Measurements from ENCODE around the gene NKTR.

Gene NKTR

DNA sequence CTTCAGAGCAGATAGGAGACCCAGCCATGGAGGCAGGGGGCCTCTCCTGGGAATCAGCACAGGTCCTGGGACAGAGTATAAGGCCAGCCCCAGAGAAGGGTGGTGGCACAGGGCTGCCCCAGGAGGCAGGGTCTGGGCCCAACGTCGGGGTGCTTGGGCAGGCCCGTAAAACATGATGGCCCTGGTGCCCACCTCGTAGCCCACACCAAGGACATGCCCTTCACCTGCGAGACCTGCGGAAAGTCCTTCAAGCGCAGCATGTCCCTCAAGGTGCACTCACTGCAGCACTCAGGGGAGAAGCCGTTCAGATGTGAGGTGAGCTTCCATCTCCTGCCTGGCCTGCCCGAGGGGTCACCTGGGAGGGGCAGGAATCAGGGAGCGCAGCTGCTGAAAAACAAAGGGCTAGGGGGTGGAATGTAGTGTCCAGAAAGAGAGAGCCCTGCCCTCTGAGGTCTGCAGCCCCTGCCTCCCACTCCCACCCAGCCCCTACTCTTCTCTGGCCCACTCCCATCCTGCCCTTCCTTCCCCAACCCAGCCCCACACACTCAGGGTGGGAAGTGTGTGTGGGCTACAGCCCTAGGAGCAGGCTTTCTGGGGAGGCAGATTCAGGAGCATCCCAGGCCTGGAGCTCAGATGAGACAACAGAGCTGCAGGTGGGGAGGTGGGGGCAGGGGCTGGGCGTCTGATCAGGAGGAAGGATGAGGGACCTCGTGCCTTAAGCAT lies 62.5 kb downstream of the NKTR start:
- DNase-seq, result no peak

DNA sequence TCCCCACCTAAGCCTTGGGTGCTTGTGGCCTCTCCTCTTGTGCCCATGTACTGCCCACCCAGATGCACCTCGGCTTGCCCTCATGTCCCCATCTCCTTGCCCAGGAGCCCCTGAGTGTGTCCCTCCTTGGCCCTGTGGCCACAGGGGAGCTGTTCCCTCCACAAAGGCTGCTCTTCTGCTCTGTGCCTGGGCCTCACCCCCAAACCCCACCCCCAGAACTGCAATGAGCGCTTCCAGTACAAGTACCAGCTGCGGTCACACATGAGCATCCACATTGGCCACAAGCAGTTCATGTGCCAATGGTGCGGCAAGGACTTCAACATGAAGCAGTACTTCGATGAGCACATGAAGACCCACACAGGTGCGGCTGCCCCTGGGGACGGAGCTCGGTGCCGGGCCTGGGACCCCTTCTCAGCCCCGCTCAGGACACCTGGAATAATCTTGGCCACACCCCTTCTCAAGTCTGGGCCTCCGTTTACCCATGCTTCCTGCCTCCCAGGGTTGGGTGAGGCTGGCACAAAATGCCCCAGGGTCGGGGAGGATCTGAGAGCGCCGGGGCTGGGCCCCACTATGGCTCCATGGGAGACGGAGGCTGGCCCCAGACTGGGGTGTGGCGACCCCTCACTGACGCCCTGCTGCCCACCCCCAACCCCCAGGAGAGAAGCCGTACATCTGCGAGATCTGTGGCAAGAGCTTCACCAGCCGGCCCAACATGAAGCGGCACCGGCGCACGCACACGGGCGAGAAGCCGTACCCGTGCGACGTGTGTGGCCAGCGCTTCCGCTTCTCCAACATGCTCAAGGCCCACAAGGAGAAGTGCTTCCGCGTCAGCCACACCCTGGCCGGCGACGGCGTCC lies 63.3 kb downstream of the NKTR start:
- DNase-seq, result peak in 2 of 4 experiments; percentile 31 to 44

DNA sequence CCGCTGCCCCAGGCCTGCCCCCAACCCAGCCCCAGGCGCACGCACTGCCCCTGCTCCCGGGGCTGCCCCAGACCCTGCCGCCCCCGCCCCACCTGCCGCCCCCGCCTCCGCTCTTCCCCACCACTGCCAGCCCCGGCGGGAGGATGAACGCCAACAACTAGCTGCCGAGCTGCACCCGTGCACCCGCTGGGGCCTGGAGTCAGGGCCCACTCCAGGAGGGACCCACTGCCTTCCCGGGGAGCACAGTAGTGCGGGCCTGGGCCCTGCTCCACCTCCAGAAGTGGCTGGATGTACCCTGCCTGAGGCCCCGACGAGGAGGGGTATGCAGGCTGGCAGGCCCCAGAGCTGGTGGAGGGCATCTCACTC lies 63.9 kb downstream of the NKTR start:
- DNase-seq, result no peak

DNA sequence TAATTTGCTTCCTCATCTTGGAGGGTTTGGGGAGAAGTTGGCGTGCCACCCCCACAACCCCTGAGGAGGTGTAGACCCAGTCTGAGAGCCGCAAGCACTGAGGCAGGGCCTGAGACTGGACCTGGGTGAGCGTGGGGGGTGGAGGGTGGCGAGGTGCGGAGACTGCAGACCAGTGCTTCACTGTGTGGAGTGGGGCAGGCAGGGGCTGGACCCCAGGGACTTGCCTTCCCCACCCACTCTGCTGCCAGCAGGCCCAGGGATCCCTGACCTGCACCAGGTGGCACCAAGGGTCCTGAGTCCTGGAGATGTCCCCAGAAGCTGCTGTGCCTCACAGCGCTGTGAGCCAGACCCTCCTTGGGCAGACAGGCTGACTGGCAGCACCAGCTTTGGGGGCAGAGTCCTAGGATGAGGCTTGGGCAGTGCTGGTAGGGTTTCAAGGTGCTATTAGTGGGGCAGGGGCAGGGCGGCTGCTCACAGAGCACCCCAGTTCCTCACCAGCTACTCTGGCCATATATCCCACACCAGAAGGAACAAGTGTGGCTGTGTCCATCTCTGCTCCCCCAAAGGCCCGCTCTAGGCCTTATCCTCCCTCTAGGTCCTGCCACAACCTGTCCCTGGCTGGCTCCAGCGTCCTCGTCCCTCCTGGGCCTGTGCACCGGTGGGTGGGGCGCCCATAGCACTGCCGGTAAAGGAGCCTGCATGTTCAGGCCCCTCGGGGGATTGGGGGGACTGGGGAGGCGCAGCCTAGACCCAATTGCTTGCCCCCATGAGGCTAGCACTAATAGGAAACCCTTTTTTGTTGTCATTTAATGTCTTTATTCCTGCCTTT lies 64.8 kb downstream of the NKTR start:
- DNase-seq, result no peak

DNA sequence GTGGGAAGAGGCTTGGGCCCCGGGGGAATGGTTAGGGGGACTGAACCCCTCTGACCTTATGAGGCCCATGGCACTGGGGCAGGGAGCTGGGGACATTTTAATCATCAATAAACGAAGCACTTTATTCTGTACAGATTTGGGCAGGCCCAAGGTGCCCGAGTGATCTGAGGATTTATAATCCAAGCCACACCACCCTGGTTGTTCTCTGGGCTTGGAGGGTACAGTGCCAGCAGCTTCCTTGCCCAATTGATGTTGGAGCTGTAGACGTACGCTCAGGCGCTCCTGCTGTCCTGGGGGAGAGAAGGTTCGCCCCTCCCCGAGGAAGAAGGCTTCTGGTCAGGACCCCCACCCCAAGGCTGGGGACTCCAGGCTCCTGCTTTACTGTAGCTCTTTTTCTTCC lies 65.5 kb downstream of the NKTR start:
- no peak for DNase-seq

DNA sequence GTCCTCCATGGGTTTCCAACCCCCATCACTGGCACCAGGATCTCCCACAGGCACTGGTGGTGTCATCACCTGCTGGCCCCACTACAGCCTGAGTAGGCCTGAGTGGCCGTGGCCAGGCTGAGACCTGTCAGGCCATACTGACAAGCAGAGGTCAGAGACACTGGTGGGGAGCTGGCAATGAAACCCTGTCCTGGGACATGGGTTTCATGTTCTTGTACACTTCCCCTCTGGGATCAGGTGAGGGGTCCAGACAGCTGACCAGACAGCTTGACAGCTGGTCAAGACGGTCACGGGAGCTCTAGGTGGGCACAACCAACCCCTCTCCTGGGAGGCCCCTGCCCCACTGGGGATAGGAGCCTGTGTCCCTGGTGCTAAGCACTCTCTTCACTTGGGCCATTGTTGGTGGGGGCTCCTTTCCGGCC lies 66.1 kb downstream of the NKTR start:
- no peak for DNase-seq

DNA sequence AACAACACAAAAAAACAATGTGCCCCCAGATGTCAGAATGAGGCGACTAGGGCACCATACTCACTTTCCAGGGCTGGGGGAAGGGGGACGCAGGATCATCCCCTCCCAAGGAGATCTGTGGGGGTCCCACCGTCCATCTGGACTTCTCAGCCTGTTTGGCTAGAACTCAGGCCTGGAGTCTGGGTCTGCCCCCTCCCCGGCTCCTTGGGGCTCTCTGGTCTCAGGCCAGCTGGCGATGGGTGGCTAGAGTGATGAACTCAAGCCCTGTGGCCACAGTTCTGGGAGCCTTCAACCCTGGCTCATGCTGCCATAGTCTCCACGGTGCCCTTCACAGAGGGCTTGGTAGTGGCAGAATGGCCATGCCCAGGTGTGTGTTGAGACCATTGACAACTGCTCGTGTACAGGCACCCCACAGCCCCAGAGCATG lies 66.6 kb downstream of the NKTR start:
- no peak for DNase-seq

DNA sequence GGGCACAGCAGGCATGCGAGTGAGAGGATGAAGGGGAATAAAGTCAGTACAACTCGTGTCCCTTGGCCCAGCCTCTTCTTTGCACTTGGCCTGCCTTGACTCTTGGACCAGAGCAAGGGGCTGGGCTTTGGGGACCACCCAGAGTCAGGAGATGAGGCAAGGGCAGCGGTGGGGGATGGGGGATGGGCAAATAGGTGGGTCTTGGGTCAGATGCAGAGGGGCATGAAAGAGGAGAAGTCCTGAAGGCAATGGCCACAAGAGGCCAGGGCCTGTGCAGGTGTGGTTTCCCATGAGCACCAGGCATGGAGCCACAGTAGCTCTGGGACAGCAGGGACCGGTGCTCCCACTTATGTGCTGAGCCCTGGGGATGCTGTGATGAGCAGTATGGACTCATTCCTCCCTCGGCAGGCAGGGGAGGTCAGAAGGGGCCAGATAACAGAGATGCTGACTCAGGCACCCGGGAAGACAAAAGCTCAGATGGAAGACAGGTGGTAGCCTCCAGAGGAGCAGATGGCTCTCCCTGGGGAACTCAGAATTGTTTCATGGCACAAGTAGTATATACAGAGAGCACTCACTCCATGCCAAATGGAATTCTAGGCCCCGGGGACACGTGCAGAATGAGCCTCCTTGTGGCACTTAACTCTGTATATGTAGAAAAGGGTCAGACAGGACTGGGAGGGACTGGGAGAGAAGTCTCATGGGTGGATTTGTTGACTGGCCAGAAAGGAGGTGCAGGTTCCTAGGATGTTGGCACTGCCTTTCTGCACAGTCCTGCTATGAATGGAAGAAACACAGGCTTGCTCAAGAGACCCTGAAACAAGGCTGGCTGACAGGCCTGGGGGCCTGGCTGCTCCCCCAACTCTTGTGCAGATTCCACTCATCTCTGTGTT lies 67.3 kb downstream of the NKTR start:
- DNase-seq, result no peak

DNA sequence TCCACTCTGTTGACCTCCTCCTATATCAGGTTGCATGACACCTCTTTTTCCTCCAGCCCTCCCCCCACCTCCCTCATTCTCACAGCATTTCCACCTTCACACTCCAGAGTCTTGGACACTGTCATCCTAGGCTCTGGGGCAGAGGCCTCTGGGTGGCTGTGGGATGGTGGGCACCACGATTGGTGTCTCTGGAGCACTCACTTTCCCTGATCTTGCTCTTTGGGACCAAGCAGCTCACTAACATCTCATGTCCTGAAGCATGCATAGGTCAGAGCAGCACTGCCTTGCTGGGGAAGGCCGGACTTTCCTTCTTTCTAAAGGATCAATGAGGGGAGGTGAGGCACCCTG lies 67.9 kb downstream of the NKTR start:
- DNase-seq, result no peak

DNA sequence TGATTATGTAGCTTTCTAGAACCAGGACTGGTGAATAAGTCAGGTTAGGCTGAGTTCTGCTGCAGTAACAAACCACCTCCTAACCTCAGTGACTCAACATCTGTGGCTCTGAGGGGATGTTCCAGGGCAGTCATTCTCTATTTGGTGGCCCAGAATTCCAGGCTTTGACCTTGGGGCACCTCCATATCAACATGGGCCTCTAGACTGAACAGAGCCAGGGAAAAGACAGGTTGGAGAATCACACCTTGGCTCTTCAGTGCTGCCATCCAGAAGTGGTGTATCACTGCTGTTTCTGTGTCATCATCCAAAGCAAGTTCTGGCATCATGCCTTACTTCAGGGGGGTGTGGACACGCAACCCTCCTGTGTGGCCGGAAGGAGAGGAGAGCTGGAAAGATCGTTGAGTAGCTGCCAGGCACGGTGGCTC lies 68.3 kb downstream of the NKTR start:
- no peak for DNase-seq

DNA sequence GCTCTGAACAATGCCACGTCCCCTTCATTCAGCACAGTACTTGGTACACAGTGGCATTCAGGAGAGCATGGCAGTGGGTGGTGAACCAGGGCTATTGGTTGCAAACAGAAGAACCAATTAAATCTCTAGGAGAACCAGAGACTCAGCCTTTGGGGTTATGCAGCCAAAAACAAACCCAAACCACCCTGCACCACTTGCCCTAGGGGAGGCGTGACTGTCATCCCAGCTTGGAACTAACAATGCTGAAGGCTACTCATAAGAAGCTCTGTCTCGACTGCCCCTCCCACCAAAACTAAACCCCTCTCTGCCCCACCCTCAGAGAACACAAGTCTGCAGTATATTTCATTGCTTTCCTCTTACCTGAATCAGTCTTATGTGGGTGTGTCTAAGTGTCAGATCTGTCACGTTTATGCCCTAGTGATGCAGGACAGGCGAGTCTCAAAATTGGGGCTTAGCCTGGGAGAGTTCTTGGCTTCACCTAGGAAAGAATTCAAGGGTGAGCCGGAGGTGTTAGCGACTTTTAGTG lies 69.6 kb downstream of the NKTR start:
- no peak for DNase-seq

DNA sequence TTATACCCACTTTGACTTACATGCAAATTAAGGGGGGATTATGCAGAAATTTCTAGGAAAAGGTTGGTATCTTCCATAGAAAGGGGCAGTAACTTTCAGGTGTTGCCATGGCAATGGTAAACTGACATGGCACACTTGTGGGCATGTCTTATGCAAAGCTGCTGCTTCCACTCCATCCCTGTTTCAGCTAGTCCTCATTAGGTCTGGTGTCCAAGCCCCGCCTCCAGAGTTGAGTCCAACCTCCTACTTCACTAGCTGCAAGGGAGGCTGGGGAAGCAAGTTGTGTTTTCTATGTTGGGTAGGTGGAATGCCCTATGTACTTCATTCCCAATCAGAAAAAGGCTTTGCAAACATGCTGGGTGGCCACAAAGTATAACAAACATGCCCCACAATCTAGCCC lies 70.2 kb downstream of the NKTR start:
- no peak for DNase-seq

DNA sequence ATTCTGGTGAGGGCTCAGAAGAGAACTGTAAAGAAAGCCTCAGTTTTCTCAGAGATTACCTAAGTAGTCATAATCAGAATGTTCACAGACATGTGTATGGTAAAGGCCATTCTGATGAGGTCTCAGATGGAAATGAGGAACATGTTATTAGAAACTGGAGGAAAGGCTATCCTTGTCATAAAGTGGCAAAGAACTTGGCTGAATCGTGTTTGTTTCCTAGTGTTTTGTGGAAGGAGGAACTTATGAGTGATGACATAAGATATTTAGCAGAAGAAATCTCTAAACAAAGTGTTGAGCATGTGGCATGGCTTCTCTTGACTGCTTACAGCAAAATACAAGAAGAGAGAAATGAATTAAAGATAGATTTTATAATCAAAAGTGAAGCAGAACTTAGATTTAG lies 72.0 kb downstream of the NKTR start:
- DNase-seq, result peak; percentile 63 to 92 (median 79)

DNA sequence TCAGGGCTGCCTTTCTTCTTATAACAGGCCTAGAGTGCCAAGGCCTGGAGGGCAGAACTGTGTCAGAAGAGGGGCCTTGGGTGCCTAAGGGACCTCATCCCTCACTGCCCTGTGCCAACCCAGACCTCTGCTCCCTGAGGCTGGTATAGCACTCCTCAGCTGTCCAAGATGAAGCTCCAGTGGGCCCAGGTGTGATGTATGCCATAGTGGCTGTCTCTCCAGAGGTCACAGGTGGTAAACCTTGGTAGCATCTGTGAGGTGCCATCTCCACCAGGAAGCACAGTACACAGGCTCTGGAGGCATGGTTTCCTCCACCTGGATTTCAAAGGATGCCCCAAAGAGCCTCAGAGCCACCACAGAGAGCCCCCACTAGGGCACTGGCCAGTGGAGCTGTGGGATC lies 72.6 kb downstream of the NKTR start:
- no peak for DNase-seq

DNA sequence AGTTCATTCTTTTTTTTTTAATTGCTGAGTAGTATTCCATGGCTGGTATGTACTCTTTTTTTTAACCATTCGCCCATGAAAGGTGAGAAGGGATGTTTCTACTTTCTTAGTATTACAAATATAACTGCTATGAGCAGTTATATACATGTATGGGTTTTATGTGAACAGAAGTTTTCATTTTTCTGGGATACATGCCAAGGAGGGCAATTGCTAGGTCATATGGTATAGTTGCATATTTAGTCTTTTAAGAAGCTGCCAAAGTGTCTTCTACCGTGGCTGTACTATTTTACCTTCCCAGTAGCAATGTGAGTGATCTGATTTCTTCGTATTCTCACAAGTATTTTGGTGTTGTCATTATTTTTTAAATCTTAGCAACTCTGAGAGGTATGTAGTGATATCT lies 73.7 kb downstream of the NKTR start:
- no peak for DNase-seq

DNA sequence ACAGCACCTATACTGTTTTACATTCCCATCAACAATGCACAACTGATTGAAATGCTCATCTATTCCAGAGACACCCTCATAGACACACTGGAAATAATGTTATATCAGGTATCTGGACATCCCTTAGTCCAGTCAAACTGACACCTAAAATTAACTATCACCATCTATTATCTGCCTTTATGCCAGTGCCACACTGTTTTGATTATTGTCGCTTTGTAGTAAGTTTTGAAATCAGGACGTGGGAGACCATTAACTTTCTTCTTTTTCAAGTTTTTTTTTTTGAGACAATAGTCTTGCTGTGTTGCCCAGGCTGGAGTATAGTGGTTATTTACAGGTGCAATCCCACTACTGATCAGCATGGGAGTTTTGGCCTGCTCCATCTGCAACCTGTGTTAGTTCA lies 75.4 kb downstream of the NKTR start:
- DNase-seq, result no peak

DNA sequence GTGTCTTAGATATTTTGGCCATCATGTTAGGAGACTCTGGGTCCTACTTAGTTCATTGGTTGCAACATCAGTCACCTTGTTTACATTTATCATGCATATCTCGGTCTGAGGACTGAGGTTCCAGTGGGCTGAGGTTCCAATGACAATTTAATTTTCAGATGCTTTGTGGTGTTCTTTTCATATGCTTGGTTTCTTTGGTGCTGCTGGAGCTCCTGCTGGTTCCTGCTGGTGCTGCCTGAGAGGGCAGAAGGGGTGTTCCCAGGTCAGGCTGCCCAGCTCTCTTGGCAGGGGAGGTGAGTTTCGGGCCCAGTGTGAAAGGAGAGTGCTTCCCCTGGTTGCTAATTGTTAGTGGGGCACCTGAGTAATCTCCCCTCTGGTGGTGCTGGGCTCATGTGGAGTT lies 78.0 kb downstream of the NKTR start:
- no peak for DNase-seq

DNA sequence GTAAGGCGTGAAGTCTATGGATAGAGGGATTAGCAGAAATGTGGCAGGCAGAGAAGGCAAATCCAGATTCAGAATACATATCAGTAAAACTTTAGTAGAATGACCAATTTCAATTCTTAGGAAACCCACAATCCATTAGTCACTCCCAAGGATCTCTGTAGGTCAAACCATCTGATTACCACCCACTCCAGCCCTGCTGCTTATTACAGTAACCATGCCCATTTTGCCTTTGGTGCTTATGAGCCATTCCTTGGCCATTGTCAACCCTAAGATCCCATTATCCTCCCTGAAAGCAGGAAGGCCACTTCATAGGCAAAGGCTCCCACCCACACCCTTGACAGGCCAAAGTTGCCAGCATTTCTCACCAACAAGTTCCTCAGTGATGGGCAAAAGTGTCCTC lies 79.8 kb downstream of the NKTR start:
- peak; percentile 61 to 87 (median 68) for DNase-seq

DNA sequence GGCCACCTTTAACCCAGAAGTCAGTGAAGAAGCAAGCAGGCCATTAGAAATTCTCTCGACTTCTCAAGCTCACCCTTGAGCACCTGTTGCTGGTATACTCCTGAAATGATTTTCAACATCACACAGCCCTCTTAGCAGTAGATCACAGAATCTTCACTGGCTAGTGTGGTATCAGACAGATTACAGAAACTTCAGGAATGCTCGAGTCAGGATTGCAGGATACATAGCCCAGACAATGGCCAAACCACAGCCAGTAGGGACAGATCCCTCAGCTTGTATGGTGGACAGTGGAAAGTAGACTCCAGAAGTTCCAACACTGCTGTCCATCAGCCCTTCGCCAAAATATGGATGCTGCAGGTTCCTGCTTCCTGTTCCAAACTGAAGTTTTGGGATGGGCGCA lies 80.3 kb downstream of the NKTR start:
- DNase-seq, result no peak

DNA sequence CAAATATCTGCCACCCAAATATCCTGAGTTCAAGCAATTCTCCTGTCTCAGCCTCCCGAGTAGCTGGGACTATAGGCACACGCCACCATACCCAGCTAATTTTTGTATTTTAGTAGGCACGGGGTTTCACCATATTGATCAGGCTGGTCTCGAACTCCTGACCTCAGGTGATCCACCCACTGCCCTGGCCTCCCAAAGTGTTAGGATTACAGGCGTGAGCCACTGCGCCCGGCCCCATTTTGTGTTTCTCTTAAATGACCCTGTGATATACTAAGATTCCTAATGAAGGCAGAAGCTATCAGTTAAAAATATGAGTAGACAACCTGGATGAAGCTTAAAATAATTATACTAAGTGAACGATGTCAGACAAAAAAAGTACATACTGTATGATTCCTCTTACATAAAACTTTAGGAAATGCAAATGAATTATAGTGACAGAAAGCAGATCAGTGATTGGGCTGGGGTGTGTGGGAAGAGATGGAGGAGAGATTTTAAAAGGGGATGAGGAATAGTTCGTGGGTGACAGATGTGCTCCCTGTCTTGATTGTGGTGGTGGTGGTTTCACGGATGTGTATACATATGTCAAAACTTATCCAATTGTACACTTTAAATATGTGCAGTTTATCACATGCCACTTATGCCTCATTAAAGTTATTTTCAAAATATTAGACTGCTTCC lies 81.0 kb downstream of the NKTR start:
- no peak for DNase-seq

DNA sequence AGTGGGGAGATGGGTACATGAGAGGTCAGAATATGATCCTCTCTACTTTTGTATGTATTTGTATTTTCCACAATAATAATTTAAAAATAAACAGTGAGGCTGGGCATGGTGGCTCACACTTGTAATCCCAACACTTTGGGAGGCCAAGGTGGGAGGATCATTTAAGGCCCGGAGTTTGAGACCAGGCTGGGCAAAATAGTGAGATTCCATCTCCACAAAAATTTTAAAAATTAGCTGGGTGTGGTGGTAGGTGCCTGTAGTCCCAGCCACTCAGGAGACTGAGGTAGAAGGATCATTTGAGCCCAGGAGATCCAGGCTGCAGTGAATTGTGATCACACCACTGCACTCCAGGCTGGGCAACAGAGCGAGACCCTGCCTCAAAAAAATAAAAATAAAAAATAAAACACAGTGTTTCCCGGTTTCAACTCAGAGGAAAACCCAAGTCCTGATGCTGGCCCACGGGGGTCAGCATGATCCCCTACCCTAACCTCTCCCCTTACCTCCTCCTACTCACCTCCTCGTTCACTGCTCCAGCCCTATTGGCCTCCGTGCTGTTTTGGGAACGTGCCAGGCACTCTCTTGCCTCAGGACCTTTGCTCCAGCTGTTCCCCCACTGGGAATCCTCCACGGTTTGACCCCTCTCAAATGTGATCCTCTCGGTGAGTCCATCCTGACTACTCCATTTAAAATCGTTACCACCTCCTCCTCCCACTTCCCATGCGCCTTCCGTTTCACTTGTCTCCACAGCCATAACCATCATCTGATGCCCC lies 82.0 kb downstream of the NKTR start:
- DNase-seq, result no peak

Data from suppressor macrophage (primary cell).